GM23248 (cell line): Measurements from ENCODE around the gene CDKN2A.

ENCODE experiments used
- EZH2 ChIP-seq: fragments of 200-600 bp; sonication (generic); IDR thresholded peaks from 2 replicates; pipeline ENCODE4 v1.6.1; 2018; ENCODE audit warnings: antibody characterized with exemption, mild to moderate bottlenecking; ENCODE audit not compliant: insufficient read depth, poor library complexity, severe bottlenecking
- EZH2phosphoT487 ChIP-seq: fragments of 200-600 bp; sonication (generic); IDR thresholded peaks from 2 replicates; pipeline ENCODE4 v1.6.1; 2018; ENCODE audit warnings: antibody characterized with exemption, moderate library complexity, mild to moderate bottlenecking, low read depth; ENCODE audit not compliant: insufficient read depth

- TF ChIP-seq EZH2, result no peak
- no peak for TF ChIP-seq EZH2phosphoT487
These were observed 11.0 kb upstream of the CDKN2A start for GRCh38 chr9:22005021-22005701.
